ENCODE results near the gene ALMS1.
"Not testable (repeated sequence)": the region's sequence is repeated elsewhere in the genome, so short reads cannot be mapped to it uniquely, and the experiment has no call there.

ALMS1 gene

DNA sequence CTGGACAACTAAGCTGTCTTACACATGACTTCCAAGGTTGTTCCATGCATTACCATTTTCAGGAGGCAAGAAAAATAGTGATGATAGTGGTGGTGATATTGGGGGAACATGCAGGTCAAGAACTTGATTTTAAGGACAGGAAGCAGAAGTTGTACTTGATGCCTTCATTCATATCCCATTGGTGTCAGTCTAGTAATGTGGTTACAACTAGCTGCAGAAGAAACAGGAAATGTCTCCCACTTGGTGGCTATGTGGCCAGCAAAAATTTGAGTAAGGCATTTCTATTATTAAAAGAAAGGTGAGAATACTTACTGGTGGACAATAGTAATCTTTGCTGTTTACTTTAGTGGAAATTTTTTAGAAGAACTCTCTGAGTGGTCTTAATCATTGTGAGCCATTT lies 103.4 kb downstream of the ALMS1 start:
- peaks cover 23% of the 10 kb centered on the region for H3K36me3 ChIP-seq (ENCODE audit: control insufficient read depth, low read length)
- H3K4me2 ChIP-seq (ENCODE audit: low read length), result no peak overlapping the region
- H3F3A ChIP-seq (ENCODE audit: control insufficient read depth, insufficient read depth), result no peaks in the 10 kb centered on the region
- H3K9me3 ChIP-seq (ENCODE audit: control insufficient read depth, insufficient read depth, low read length), result peaks cover 11% of the 10 kb centered on the region
- no peak overlapping the region for H3K27ac ChIP-seq (ENCODE audit: low read depth, low read length)
- TF ChIP-seq, protein P1, sequence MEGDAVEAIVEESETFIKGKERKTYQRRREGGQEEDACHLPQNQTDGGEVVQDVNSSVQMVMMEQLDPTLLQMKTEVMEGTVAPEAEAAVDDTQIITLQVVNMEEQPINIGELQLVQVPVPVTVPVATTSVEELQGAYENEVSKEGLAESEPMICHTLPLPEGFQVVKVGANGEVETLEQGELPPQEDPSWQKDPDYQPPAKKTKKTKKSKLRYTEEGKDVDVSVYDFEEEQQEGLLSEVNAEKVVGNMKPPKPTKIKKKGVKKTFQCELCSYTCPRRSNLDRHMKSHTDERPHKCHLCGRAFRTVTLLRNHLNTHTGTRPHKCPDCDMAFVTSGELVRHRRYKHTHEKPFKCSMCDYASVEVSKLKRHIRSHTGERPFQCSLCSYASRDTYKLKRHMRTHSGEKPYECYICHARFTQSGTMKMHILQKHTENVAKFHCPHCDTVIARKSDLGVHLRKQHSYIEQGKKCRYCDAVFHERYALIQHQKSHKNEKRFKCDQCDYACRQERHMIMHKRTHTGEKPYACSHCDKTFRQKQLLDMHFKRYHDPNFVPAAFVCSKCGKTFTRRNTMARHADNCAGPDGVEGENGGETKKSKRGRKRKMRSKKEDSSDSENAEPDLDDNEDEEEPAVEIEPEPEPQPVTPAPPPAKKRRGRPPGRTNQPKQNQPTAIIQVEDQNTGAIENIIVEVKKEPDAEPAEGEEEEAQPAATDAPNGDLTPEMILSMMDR (IDR thresholded peaks at IDR 0.05; ENCODE audit: low read depth, low read length, poor library complexity, severe bottlenecking), result no peak
- no peak for TF ChIP-seq EZH2phosphoT487 (IDR thresholded peaks at IDR 0.05; ENCODE audit: borderline replicate concordance, low read length)
- H3K27me3 ChIP-seq (ENCODE audit: control insufficient read depth, low read length), result no peaks in the 10 kb centered on the region
- H3K79me2 ChIP-seq (ENCODE audit: control insufficient read depth, low read length), result no peaks in the 10 kb centered on the region
- H3K4me1 ChIP-seq (ENCODE audit: control insufficient read depth, low read length), result no peaks in the 10 kb centered on the region
- no peaks in the 10 kb centered on the region for H4K20me1 ChIP-seq (ENCODE audit: control insufficient read depth, insufficient read depth, low read depth, low read length)
- H3K9me2 ChIP-seq (replicated peaks; ENCODE audit: control insufficient read depth, low read length), result no peaks in the 10 kb centered on the region
- H3K4me3 ChIP-seq (ENCODE audit: low read length), result no peak overlapping the region

DNA sequence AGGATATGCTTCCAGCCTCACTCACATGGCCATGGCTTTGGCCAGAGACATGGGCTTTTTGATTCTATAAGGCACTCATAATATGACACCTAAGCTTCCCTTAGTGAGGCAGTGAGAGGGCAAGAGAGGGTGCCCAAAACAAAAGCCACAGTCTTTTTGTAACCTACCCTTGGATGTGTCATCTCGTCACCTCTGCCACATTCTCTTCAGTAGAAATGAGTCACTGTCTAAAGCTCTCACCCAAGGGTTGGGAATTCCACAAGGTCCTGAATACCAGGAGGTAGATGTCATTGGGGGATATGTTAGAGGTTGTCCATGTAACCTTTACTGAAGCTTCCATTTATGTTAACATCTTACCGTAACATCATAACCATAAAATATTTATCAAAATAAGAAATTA lies 108.4 kb downstream of the ALMS1 start:
- H3K4me3 ChIP-seq (ENCODE audit: low read length), result no peak overlapping the region
- peaks cover 12% of the 10 kb centered on the region for H3K36me3 ChIP-seq (ENCODE audit: control insufficient read depth, low read length)
- no peaks in the 10 kb centered on the region for H4K20me1 ChIP-seq (ENCODE audit: control insufficient read depth, insufficient read depth, low read depth, low read length)
- TF ChIP-seq, protein P1 (IDR thresholded peaks at IDR 0.05; ENCODE audit: low read depth, low read length, poor library complexity, severe bottlenecking), result no peak
- no peak for TF ChIP-seq EZH2phosphoT487 (IDR thresholded peaks at IDR 0.05; ENCODE audit: borderline replicate concordance, low read length)
- H3K27me3 ChIP-seq (ENCODE audit: control insufficient read depth, low read length), result no peaks in the 10 kb centered on the region
- H3K9me3 ChIP-seq (ENCODE audit: control insufficient read depth, insufficient read depth, low read length), result no peaks in the 10 kb centered on the region
- H3K27ac ChIP-seq (ENCODE audit: low read depth, low read length), result no peak overlapping the region
- no peak overlapping the region for H3K4me2 ChIP-seq (ENCODE audit: low read length)
- no peaks in the 10 kb centered on the region for H3K79me2 ChIP-seq (ENCODE audit: control insufficient read depth, low read length)
- H3F3A ChIP-seq (ENCODE audit: control insufficient read depth, insufficient read depth), result no peaks in the 10 kb centered on the region
- H3K4me1 ChIP-seq (ENCODE audit: control insufficient read depth, low read length), result no peaks in the 10 kb centered on the region
- H3K9me2 ChIP-seq (replicated peaks; ENCODE audit: control insufficient read depth, low read length), result no peaks in the 10 kb centered on the region

DNA sequence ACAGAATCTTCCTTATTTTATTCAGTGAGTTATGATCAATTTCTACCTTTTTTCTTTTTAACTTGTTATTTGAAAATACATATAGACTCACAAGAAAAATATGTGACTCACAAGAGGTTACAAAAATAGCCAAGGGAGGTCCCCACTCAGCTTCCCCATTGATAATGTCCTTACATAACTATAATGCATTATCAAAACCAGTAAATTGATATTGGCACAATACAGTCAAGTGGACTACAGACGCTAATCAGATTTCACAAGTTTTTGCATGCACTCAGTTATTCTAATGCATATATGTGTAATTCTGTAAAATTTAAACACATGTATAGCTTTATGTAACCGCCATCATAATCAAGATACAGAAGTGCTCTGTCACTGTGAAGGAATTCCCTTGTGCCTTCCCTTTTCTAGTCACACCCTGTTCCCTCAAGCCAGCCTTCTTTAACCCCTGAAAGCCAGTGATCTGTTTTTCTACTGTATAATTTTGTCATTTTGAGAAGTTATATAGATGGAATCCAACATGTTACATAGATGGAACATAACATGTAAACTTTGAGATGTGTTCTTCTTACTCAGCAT lies 118.4 kb downstream of the ALMS1 start:
- Histone ChIP-seq H3K27ac (ENCODE audit: low read depth, low read length) (no peak overlapping the region), H3K4me2 (ENCODE audit: low read length) (no peak overlapping the region), H4K20me1 (ENCODE audit: control insufficient read depth, insufficient read depth, low read depth, low read length) (no peaks in the 10 kb centered on the region), H3K27me3 (ENCODE audit: control insufficient read depth, low read length) (no peaks in the 10 kb centered on the region), H3K4me1 (ENCODE audit: control insufficient read depth, low read length) (no peaks in the 10 kb centered on the region), H3K9me3 (ENCODE audit: control insufficient read depth, insufficient read depth, low read length) (no peaks in the 10 kb centered on the region), H3K36me3 (ENCODE audit: control insufficient read depth, low read length) (no peaks in the 10 kb centered on the region), H3F3A (ENCODE audit: control insufficient read depth, insufficient read depth) (no peaks in the 10 kb centered on the region), H3K79me2 (ENCODE audit: control insufficient read depth, low read length) (no peaks in the 10 kb centered on the region), H3K4me3 (ENCODE audit: low read length) (no peak overlapping the region), H3K9me2 (replicated peaks; ENCODE audit: control insufficient read depth, low read length) (no peaks in the 10 kb centered on the region)
- no peak for TF ChIP-seq EZH2phosphoT487 (IDR thresholded peaks at IDR 0.05; ENCODE audit: borderline replicate concordance, low read length)
- TF ChIP-seq, protein P1 (IDR thresholded peaks at IDR 0.05; ENCODE audit: low read depth, low read length, poor library complexity, severe bottlenecking), result no peak

DNA sequence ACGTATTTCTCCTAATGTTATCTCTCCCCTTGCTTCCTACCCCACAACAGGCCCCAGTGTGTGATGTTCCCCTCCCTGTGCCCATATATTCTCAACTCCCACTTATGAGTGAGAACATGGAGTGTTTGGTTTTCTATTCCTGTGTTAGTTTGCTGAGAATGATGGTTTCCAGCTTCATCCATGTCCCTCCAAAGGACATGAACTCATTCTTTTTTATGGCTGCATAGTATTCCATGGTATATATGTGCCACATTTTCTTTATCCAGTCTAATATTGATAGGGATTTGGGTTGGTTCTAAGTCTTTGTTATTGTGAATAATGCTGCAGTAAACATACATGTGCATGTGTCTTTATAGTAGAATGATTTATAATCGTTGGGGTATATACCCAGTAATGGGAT lies 119.2 kb downstream of the ALMS1 start:
- not testable (repeated sequence) for H3K4me1 ChIP-seq (ENCODE audit: control insufficient read depth, low read length); H3K9me2 ChIP-seq (replicated peaks; ENCODE audit: control insufficient read depth, low read length); H3F3A ChIP-seq (ENCODE audit: control insufficient read depth, insufficient read depth); H3K4me3 ChIP-seq (ENCODE audit: low read length); H3K36me3 ChIP-seq (ENCODE audit: control insufficient read depth, low read length); H3K9me3 ChIP-seq (ENCODE audit: control insufficient read depth, insufficient read depth, low read length); H3K4me2 ChIP-seq (ENCODE audit: low read length); H3K79me2 ChIP-seq (ENCODE audit: control insufficient read depth, low read length); H3K27me3 ChIP-seq (ENCODE audit: control insufficient read depth, low read length); H4K20me1 ChIP-seq (ENCODE audit: control insufficient read depth, insufficient read depth, low read depth, low read length); H3K27ac ChIP-seq (ENCODE audit: low read depth, low read length)

DNA sequence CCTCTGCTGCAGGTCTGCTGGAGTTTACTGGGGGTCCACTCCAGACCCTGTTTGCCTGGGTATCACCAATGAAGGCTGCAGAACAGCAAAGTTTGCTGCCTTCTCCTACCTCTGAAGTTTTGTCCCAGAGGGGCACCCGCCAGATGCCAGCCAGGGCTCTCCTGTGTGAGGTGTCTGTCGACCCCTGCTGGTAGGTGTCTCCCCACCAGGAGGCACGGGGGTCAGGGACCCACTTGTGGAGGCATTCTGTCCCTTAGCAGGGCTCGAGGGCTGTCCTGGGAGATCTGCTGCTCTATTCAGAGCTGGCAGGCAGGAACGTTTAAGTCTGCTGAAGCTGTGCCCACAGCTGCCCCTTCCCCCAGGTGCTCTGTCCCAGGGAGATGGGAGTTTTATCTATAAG lies 124.8 kb downstream of the ALMS1 start:
- not testable (repeated sequence) for H3K9me3 ChIP-seq (ENCODE audit: control insufficient read depth, insufficient read depth, low read length); H3K79me2 ChIP-seq (ENCODE audit: control insufficient read depth, low read length); H3K36me3 ChIP-seq (ENCODE audit: control insufficient read depth, low read length); H4K20me1 ChIP-seq (ENCODE audit: control insufficient read depth, insufficient read depth, low read depth, low read length); H3K27ac ChIP-seq (ENCODE audit: low read depth, low read length); H3K4me3 ChIP-seq (ENCODE audit: low read length); H3F3A ChIP-seq (ENCODE audit: control insufficient read depth, insufficient read depth); H3K27me3 ChIP-seq (ENCODE audit: control insufficient read depth, low read length); H3K9me2 ChIP-seq (replicated peaks; ENCODE audit: control insufficient read depth, low read length); H3K4me2 ChIP-seq (ENCODE audit: low read length); H3K4me1 ChIP-seq (ENCODE audit: control insufficient read depth, low read length)

Data from DOHH2 (cell line).